Astrocyte (in vitro differentiated cells and primary cell): Measurements from ENCODE around the gene UBL7. TPM values are rescaled to one million over a fixed set of nuclear protein-coding genes. Genes with fewer than 3 reads are reported as not detected.

Source experiments
- DNase-seq: peaks from one replicate; pipeline ENCODE4 v3.0.0-alpha.2; 2010; ENCODE audit warnings: low read depth
- FAIRE-seq: peaks from 2 replicates; lab custom pipeline; 2011; peaks lifted over from hg19 to GRCh38; lab: Jason Lieb, UNC
- H2AFZ ChIP-seq: 2 replicates; pipeline ENCODE4 v1.6.0; 2012; ENCODE audit warnings: low read depth, low read length, inconsistent platforms
- H3K27ac ChIP-seq: 2 replicates; pipeline ENCODE4 v1.5.1; 2011; ENCODE audit warnings: low read depth, low read length, inconsistent platforms
- H3K27me3 ChIP-seq: 2 replicates; pipeline ENCODE4 v1.6.0; 2011; ENCODE audit warnings: low read length, inconsistent platforms; ENCODE audit not compliant: insufficient read depth
- H3K36me3 ChIP-seq: 2 replicates; pipeline ENCODE4 v1.5.1; 2011; ENCODE audit warnings: low read length, inconsistent platforms; ENCODE audit not compliant: insufficient read depth
- H3K4me1 ChIP-seq: 2 replicates; pipeline ENCODE4 v1.5.1; 2011; ENCODE audit warnings: low read length, inconsistent platforms; ENCODE audit not compliant: insufficient read depth
- H3K4me2 ChIP-seq: 2 replicates; pipeline ENCODE4 v1.6.0; 2012; ENCODE audit warnings: low read length, inconsistent platforms
- H3K4me3 ChIP-seq: 2 replicates; pipeline ENCODE4 v1.5.1; 2011; ENCODE audit warnings: low read depth, mild to moderate bottlenecking, low read length, inconsistent platforms; ENCODE audit not compliant: insufficient read depth
- H3K79me2 ChIP-seq: 2 replicates; pipeline ENCODE4 v1.6.0; 2012; ENCODE audit warnings: mild to moderate bottlenecking, low read length, inconsistent platforms; ENCODE audit not compliant: insufficient read depth
- H3K9ac ChIP-seq: 2 replicates; pipeline ENCODE4 v1.6.0; 2012; ENCODE audit warnings: mild to moderate bottlenecking, low read length, inconsistent platforms
- H3K9me3 ChIP-seq: 2 replicates; pipeline ENCODE4 v1.5.1; 2012; ENCODE audit warnings: low read depth, mild to moderate bottlenecking, low read length, inconsistent platforms; ENCODE audit not compliant: insufficient read depth
- H4K20me1 ChIP-seq: 2 replicates; pipeline ENCODE4 v1.6.0; 2012; ENCODE audit warnings: low read length, inconsistent platforms; ENCODE audit not compliant: insufficient read depth
- H3K27ac Mint-ChIP-seq: one replicate; pipeline ENCODE4 v1.8.0; 2021; ENCODE audit warnings: mild to moderate bottlenecking, mixed read lengths; ENCODE audit not compliant: unreplicated experiment
- H3K27me3 Mint-ChIP-seq: one replicate; pipeline ENCODE4 v1.8.0; 2021; ENCODE audit warnings: low read depth, mixed read lengths; ENCODE audit not compliant: unreplicated experiment
- H3K36me3 Mint-ChIP-seq: one replicate; pipeline ENCODE4 v1.8.0; 2021; ENCODE audit warnings: low read depth, mixed read lengths; ENCODE audit not compliant: unreplicated experiment
- H3K4me1 Mint-ChIP-seq: one replicate; pipeline ENCODE4 v1.8.0; 2021; ENCODE audit warnings: low read depth, mixed read lengths; ENCODE audit not compliant: unreplicated experiment
- H3K4me3 Mint-ChIP-seq: one replicate; pipeline ENCODE4 v1.8.0; 2021; ENCODE audit warnings: mild to moderate bottlenecking, moderate library complexity, mixed read lengths; ENCODE audit not compliant: unreplicated experiment
- H3K9me3 Mint-ChIP-seq: one replicate; pipeline ENCODE4 v1.8.0; 2021; ENCODE audit warnings: mild to moderate bottlenecking, mixed read lengths; ENCODE audit not compliant: unreplicated experiment
- EZH2 ChIP-seq: IDR thresholded peaks from 2 replicates; pipeline ENCODE4 v1.6.1; 2012; ENCODE audit warnings: mild to moderate bottlenecking, low read length, inconsistent platforms; ENCODE audit not compliant: insufficient read depth
- total RNA-seq: library from RNA; stranded (reverse); gene quantifications from 2 replicates; pipeline ENCODE4 v1.2.1, GENCODE V29; 2021
- TF ChIP-seq, protein P1 (sequence below): IDR thresholded peaks from 2 replicates; pipeline ENCODE4 v1.5.1; 2011; ENCODE audit warnings: low read depth, mild to moderate bottlenecking, inconsistent platforms, low read length, moderate library complexity; ENCODE audit not compliant: insufficient read depth

The UBL7 gene
- total RNA-seq, 1 donor from 2014 or later, result 40.9 TPM

GRCh38 chr15:74466570-74466969 lies 5.6 kb upstream of the UBL7 start:
- no peak for DNase-seq
- TF ChIP-seq EZH2, result no peak
- TF ChIP-seq, protein P1, sequence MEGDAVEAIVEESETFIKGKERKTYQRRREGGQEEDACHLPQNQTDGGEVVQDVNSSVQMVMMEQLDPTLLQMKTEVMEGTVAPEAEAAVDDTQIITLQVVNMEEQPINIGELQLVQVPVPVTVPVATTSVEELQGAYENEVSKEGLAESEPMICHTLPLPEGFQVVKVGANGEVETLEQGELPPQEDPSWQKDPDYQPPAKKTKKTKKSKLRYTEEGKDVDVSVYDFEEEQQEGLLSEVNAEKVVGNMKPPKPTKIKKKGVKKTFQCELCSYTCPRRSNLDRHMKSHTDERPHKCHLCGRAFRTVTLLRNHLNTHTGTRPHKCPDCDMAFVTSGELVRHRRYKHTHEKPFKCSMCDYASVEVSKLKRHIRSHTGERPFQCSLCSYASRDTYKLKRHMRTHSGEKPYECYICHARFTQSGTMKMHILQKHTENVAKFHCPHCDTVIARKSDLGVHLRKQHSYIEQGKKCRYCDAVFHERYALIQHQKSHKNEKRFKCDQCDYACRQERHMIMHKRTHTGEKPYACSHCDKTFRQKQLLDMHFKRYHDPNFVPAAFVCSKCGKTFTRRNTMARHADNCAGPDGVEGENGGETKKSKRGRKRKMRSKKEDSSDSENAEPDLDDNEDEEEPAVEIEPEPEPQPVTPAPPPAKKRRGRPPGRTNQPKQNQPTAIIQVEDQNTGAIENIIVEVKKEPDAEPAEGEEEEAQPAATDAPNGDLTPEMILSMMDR, result no peak
- Histone ChIP-seq H4K20me1 (no peaks in the 10 kb centered on the region), H3K4me1 (no peaks in the 10 kb centered on the region), H3K27me3 (no peaks in the 10 kb centered on the region), H3K4me3 (no peak overlapping the region), H2AFZ (no peak overlapping the region), H3K27ac (no peak overlapping the region), H3K9ac (no peak overlapping the region), H3K9me3 (no peaks in the 10 kb centered on the region), H3K79me2 (peaks cover 9% of the 10 kb centered on the region), H3K4me2 (no peak overlapping the region), H3K36me3 (no peaks in the 10 kb centered on the region)
- Mint-ChIP-seq H3K27me3 (no peaks in the 10 kb centered on the region), H3K36me3 (peaks cover 2% of the 10 kb centered on the region), H3K4me3 (no peak overlapping the region), H3K9me3 (no peaks in the 10 kb centered on the region), H3K27ac (no peak overlapping the region), H3K4me1 (peaks cover 4% of the 10 kb centered on the region)
- FAIRE-seq, result no peak

DNA sequence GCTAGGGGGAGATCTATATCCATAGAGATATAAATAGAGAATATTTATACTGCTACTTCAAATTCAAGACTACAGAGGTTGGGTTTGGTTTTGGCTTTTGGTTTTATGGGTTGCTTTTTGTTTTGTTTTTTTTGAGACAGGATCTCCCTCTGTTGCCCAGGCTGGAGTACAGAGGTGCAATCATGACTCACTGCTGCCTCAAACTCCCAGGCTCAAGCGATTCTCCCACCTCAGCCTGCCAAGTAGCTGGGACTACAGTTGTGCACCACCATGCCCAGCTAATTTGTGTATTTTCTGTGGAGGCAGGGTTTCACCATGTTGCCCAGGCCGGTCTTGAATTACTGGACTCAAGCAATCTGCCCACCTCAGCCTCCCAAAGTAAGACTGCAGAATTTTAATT lies 3.9 kb upstream of the UBL7 start:
- Histone ChIP-seq H3K4me2 (no peak overlapping the region), H3K27me3 (no peaks in the 10 kb centered on the region), H3K36me3 (no peaks in the 10 kb centered on the region), H3K9me3 (no peaks in the 10 kb centered on the region), H3K4me3 (no peak overlapping the region), H3K79me2 (peaks cover 9% of the 10 kb centered on the region), H2AFZ (no peak overlapping the region), H4K20me1 (no peaks in the 10 kb centered on the region), H3K27ac (no peak overlapping the region), H3K9ac (no peak overlapping the region), H3K4me1 (peaks cover 4% of the 10 kb centered on the region)
- H3K27ac Mint-ChIP-seq, result no peak overlapping the region
- no peaks in the 10 kb centered on the region for H3K36me3 Mint-ChIP-seq
- no peaks in the 10 kb centered on the region for H3K27me3 Mint-ChIP-seq
- peaks cover 9% of the 10 kb centered on the region for H3K4me1 Mint-ChIP-seq
- DNase-seq (no peak), FAIRE-seq (no peak)
- TF ChIP-seq, protein P1, result no peak
- no peaks in the 10 kb centered on the region for H3K9me3 Mint-ChIP-seq
- no peak overlapping the region for H3K4me3 Mint-ChIP-seq

DNA sequence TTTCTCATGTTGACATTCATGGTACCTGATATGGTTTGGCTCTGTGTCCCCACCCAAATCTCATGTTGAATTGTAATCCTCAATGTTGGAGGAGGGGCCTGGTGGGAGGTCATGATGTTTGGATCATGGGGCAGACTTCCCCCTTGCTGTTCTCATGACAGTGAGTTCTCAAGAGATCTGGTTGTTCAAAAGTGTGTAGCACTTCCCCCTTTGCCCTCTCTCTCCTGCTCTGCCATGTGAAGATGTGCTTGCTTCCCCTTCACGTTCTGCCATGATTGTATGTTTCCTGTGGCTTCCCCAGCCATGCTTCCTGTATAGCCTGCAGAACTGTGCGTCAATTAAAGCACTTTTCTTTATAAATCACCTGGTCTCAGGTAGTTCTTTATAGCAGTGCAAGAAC lies 3.3 kb upstream of the UBL7 start:
- no peaks in the 10 kb centered on the region for H3K36me3 ChIP-seq
- peaks cover 4% of the 10 kb centered on the region for H3K4me1 ChIP-seq
- H3K9me3 ChIP-seq, result no peaks in the 10 kb centered on the region
- Mint-ChIP-seq H3K27me3 (no peaks in the 10 kb centered on the region), H3K9me3 (no peaks in the 10 kb centered on the region), H3K4me1 (peaks cover 9% of the 10 kb centered on the region), H3K36me3 (no peaks in the 10 kb centered on the region), H3K27ac (no peak overlapping the region), H3K4me3 (no peak overlapping the region)
- no peak overlapping the region for H3K27ac ChIP-seq
- no peak overlapping the region for H3K9ac ChIP-seq
- H3K4me3 ChIP-seq, result no peak overlapping the region
- DNase-seq (no peak), FAIRE-seq (no peak)
- TF ChIP-seq EZH2, result no peak
- TF ChIP-seq, protein P1, result no peak
- no peaks in the 10 kb centered on the region for H3K27me3 ChIP-seq
- H3K79me2 ChIP-seq, result peaks cover 9% of the 10 kb centered on the region
- no peak overlapping the region for H2AFZ ChIP-seq
- no peak overlapping the region for H3K4me2 ChIP-seq
- H4K20me1 ChIP-seq, result no peaks in the 10 kb centered on the region
